Memory B cell (primary cell): Measurements from ENCODE around the gene LRRFIP1.
"Not testable (repeated sequence)": the region's sequence is repeated elsewhere in the genome, so short reads cannot be mapped to it uniquely, and the experiment has no call there.

Experiments used
- ATAC-seq: fragments of 150-1000 bp; cut with Tn5 transposase; 2 replicates; pipeline ENCODE4 v1.10.0; 2021; ENCODE audit warnings: low read depth, mild to moderate bottlenecking, moderate library complexity
- DNase-seq, 2 donors: peaks; one replicate each; pipeline ENCODE4 v3.0.0; 2022; ENCODE audit warnings: low spot score in 2 of 2
- H3K27ac Mint-ChIP-seq: one replicate; pipeline ENCODE4 v1.8.0; 2022; ENCODE audit warnings: mild to moderate bottlenecking, moderate library complexity, mixed read lengths
- H3K27me3 Mint-ChIP-seq: one replicate; pipeline ENCODE4 v1.8.0; 2022; ENCODE audit warnings: mixed read lengths
- H3K36me3 Mint-ChIP-seq: one replicate; pipeline ENCODE4 v1.8.0; 2022; ENCODE audit warnings: mild to moderate bottlenecking, mixed read lengths
- H3K4me1 Mint-ChIP-seq: one replicate; pipeline ENCODE4 v1.8.0; 2022; ENCODE audit warnings: mixed read lengths
- H3K4me3 Mint-ChIP-seq: one replicate; pipeline ENCODE4 v1.8.0; 2022; ENCODE audit warnings: mild to moderate bottlenecking, moderate library complexity, mixed read lengths
- H3K9me3 Mint-ChIP-seq: one replicate; pipeline ENCODE4 v1.8.0; 2022; ENCODE audit warnings: mixed read lengths

Gene LRRFIP1

DNA sequence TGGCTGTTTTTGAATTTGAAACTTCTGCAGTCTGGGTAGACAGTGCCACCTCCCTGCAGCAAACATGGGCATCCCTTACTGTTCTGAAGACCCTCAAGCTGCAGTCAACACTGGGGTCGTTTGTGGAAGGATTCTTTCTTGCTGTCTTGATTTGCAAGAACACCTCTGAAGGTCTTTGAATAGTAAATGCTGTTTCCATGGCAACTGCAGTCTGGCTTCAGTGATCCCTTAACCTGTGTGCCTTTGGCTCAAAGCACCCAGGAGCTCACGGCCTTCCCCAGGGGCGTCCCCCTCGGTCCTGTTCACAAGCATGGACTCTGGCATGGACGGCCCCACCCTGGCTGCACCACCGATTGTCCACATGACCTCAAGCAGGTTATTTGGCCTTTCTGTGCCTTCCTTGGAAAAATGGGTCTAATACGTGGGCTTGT lies 38.3 kb downstream of the LRRFIP1 start:
- H3K36me3 Mint-ChIP-seq = no peaks in the 10 kb centered on the region
- DNase-seq = no peak
- H3K4me1 Mint-ChIP-seq = peaks cover 20% of the 10 kb centered on the region
- H3K27me3 Mint-ChIP-seq = peaks cover 23% of the 10 kb centered on the region
- ATAC-seq = peak; percentile 16
- H3K9me3 Mint-ChIP-seq = no peaks in the 10 kb centered on the region
- H3K4me3 Mint-ChIP-seq = no peak overlapping the region
- no peak overlapping the region for H3K27ac Mint-ChIP-seq

DNA sequence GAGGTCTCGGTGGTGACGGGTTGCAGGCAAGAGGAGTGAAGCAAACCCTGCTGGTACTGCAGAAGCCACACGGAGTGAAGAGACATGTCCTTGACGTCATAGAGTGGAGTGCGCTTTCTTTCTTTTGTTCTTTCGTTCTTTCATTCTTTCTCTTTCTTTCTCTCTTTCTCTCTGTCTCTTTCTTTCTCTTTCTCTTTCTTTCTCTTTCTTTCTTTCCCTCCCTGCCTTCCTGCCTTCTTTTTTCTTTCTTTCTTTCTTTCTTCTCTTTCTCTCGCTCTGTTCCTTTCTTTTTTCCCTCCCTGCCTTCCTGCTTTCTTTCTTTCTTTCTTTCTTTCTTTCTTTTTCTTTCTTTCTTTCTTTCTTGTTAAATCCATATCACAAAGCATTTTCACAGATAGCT lies 39.2 kb downstream of the LRRFIP1 start:
- H3K27me3 Mint-ChIP-seq = peaks cover 20% of the 10 kb centered on the region
- no peak overlapping the region for H3K4me3 Mint-ChIP-seq

GRCh38 chr2:237667050-237667576 lies 39.7 kb downstream of the LRRFIP1 start:
- H3K36me3 Mint-ChIP-seq, H3K9me3 Mint-ChIP-seq, H3K4me3 Mint-ChIP-seq, DNase-seq, ATAC-seq: not testable (repeated sequence)
- H3K27ac Mint-ChIP-seq = peak overlapping the region; percentile 15
- peaks cover 29% of the 10 kb centered on the region for H3K4me1 Mint-ChIP-seq
- H3K27me3 Mint-ChIP-seq = peaks cover 20% of the 10 kb centered on the region

More for the DNA sequence above, 39.2 kb downstream of the LRRFIP1 start:
- no peak for DNase-seq
- Mint-ChIP-seq H3K4me1 (peaks cover 26% of the 10 kb centered on the region), H3K27ac (peak overlapping the region; percentile 15), H3K9me3 (no peaks in the 10 kb centered on the region), H3K36me3 (no peaks in the 10 kb centered on the region)
- no peak for ATAC-seq

DNA sequence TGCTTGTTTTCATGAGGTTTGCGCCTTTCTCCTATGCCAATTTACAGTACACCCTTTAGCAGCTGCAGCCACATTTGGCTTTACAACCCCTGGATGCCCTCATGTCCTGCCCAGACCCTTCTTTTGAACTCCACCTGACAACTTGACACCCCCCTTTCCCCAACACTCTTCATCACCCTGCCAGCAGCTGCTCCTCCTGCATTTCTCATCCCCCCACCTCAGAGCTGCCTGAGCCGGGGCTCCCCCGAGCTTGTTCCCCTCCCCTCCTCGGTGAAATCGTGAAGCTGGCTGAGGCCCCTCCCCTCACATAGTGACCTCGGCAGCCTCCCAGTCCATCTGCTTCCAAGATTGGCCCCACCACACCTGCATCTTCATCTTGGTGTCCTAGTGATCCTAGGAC lies 40.5 kb downstream of the LRRFIP1 start:
- H3K27ac Mint-ChIP-seq = peak overlapping the region; percentile 10

DNA sequence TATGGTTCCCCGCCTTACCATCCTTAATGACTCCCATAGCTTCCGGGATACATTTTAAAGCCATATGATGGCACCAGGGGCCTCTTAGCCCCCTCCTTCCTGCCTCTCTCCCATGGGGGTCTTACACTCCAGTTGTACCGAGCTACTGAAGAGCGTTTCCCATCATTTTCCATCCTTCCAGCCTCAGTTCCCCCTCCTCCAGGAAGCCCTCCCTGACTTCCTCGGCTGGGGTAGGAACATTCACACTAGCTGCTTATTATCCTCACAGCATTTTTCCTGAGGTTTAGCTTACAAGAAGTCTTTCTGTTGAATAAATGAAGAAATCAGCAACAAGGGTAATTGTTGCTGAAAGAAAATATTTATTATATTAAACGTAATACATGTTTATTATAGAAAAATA lies 41.1 kb downstream of the LRRFIP1 start:
- Mint-ChIP-seq H3K4me3 (no peak overlapping the region), H3K36me3 (no peaks in the 10 kb centered on the region), H3K27me3 (peaks cover 20% of the 10 kb centered on the region), H3K4me1 (peaks cover 29% of the 10 kb centered on the region), H3K9me3 (no peaks in the 10 kb centered on the region), H3K27ac (peak overlapping the region; percentile 10)
- DNase-seq (no peak), ATAC-seq (no peak)

More for the DNA sequence above, 40.5 kb downstream of the LRRFIP1 start:
- Mint-ChIP-seq H3K4me1 (peaks cover 26% of the 10 kb centered on the region), H3K9me3 (no peaks in the 10 kb centered on the region), H3K36me3 (no peaks in the 10 kb centered on the region), H3K4me3 (no peak overlapping the region), H3K27me3 (peaks cover 20% of the 10 kb centered on the region)
- DNase-seq (no peak), ATAC-seq (no peak)

GRCh38 chr2:237669283-237669627 lies 41.9 kb downstream of the LRRFIP1 start:
- peak overlapping the region; percentile 42 for H3K27ac Mint-ChIP-seq
- H3K9me3 Mint-ChIP-seq = no peaks in the 10 kb centered on the region
- H3K36me3 Mint-ChIP-seq = no peaks in the 10 kb centered on the region
- H3K4me1 Mint-ChIP-seq = peaks cover 35% of the 10 kb centered on the region
- ATAC-seq (no peak), DNase-seq (no peak)
- H3K27me3 Mint-ChIP-seq = peaks cover 15% of the 10 kb centered on the region
- peak overlapping the region; percentile 21 for H3K4me3 Mint-ChIP-seq

- Mint-ChIP-seq H3K27me3 (peaks cover 15% of the 10 kb centered on the region), H3K36me3 (no peaks in the 10 kb centered on the region), H3K4me3 (peak overlapping the region; percentile 21), H3K9me3 (no peaks in the 10 kb centered on the region), H3K27ac (peak overlapping the region; percentile 42), H3K4me1 (peaks cover 39% of the 10 kb centered on the region)
- ATAC-seq (peak; percentile 29), DNase-seq (peak in 1 of 2 donors; percentile 48)
These were observed 42.4 kb downstream of the LRRFIP1 start for GRCh38 chr2:237669628-237670392.

GRCh38 chr2:237670641-237671040 lies 43.3 kb downstream of the LRRFIP1 start:
- Mint-ChIP-seq H3K4me3 (no peak overlapping the region), H3K36me3 (no peaks in the 10 kb centered on the region), H3K4me1 (peaks cover 43% of the 10 kb centered on the region), H3K27ac (peak overlapping the region; percentile 99), H3K9me3 (no peaks in the 10 kb centered on the region), H3K27me3 (peaks cover 15% of the 10 kb centered on the region)
- ATAC-seq (no peak), DNase-seq (no peak)

DNA sequence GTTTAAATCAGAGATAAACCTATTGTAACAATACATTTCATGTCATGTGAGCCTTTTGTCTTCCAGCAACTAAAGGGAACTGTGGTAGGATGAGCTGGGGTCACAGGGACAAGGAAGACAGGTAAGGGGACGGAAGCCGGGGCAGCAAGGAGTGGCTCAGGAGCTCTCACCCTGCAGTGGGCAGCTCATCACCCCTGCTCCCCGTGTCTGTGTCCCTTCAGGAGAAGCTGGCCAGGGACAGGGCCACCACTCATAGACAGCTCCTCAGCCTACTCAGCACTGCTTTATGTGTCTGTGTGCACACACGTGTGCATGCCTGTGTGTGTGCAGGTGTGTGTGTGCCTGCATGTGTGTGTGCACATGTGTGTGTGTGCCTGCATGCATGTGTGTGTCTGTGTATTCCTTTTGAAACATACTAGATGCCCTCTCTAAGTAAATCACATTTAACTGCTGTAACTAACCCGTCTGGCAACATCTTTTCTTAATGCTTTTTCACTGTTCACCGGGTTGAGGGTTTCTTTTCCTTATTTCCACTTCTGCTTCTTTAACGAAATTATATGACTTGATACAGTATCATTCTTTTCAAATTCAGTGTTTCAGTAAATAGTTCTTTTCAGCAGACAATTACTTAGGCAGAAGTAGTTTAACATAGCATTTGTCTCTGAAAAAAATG lies 44.2 kb downstream of the LRRFIP1 start:
- ATAC-seq = no peak
- DNase-seq = no peak
- H3K4me1 Mint-ChIP-seq = peaks cover 44% of the 10 kb centered on the region
- H3K27me3 Mint-ChIP-seq = peaks cover 13% of the 10 kb centered on the region
- H3K27ac Mint-ChIP-seq = peak overlapping the region; percentile 99
- no peaks in the 10 kb centered on the region for H3K9me3 Mint-ChIP-seq
- H3K36me3 Mint-ChIP-seq = no peaks in the 10 kb centered on the region
- H3K4me3 Mint-ChIP-seq = no peak overlapping the region

GRCh38 chr2:237672731-237673129 lies 45.3 kb downstream of the LRRFIP1 start:
- H3K36me3 Mint-ChIP-seq = no peaks in the 10 kb centered on the region
- peak overlapping the region; percentile 85 for H3K4me3 Mint-ChIP-seq
- H3K4me1 Mint-ChIP-seq = peaks cover 50% of the 10 kb centered on the region
- peak overlapping the region; percentile 99 for H3K27ac Mint-ChIP-seq
- ATAC-seq (no peak), DNase-seq (no peak)
- peaks cover 7% of the 10 kb centered on the region for H3K27me3 Mint-ChIP-seq
- H3K9me3 Mint-ChIP-seq = no peaks in the 10 kb centered on the region

GRCh38 chr2:237673130-237674001 lies 46.0 kb downstream of the LRRFIP1 start:
- Mint-ChIP-seq H3K27me3 (peaks cover 2% of the 10 kb centered on the region), H3K9me3 (no peaks in the 10 kb centered on the region)

DNA sequence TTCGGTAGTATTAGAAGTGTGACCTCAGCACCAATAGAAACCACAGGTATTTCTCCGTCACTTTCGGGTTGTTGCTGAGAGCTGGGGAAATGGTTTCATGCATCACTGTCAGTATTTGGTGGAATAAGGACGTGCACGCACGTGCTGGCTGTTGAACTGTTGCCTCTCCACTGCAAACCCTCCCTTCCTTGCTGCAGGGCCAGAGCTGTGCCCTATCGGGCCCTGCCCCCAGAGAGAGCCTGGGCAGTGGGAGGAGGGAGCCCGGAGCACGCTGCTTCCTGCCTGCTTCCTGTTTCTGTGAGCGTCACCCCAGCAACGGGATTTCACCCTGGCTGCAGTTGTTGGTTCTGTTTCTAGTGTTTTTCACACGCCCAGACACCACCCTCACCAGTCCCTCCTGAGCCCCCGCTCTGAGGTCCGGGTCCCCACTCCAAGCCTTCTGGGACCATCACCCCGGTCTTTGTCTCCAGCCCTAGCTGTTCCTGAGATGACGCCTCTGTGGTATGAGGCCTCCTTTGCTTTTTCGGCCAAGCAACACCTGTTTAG lies 47.4 kb downstream of the LRRFIP1 start:
- Mint-ChIP-seq H3K36me3 (no peaks in the 10 kb centered on the region), H3K27ac (peak overlapping the region; percentile 99), H3K9me3 (no peaks in the 10 kb centered on the region), H3K4me3 (peak overlapping the region; percentile 82), H3K4me1 (peaks cover 52% of the 10 kb centered on the region), H3K27me3 (no peaks in the 10 kb centered on the region)
- peak; percentile 71 for ATAC-seq
- DNase-seq = peak; percentile 78 to 86

More at GRCh38 chr2:237673130-237674001, 46.0 kb downstream of the LRRFIP1 start:
- Mint-ChIP-seq H3K4me1 (peaks cover 54% of the 10 kb centered on the region), H3K4me3 (peak overlapping the region; percentile 85), H3K27ac (peak overlapping the region; percentile 99), H3K36me3 (no peaks in the 10 kb centered on the region)
- DNase-seq (peak; percentile 78 to 84), ATAC-seq (peak; percentile 58)

GRCh38 chr2:237675316-237675715 lies 47.9 kb downstream of the LRRFIP1 start:
- Mint-ChIP-seq H3K9me3 (no peaks in the 10 kb centered on the region), H3K27ac (peak overlapping the region; percentile 99), H3K27me3 (no peaks in the 10 kb centered on the region), H3K36me3 (no peaks in the 10 kb centered on the region), H3K4me3 (peak overlapping the region; percentile 82), H3K4me1 (peaks cover 52% of the 10 kb centered on the region)
- no peak for ATAC-seq
- no peak for DNase-seq
